Loucy (cell line): ENCODE results near the gene DYNAP.

Experiments
- H2AFZ ChIP-seq: fragments of 200-600 bp; sonication (generic); 2 replicates; pipeline ENCODE4 v1.6.0; 2016; ENCODE audit warnings: antibody characterized with exemption, mild to moderate bottlenecking, low read length, moderate library complexity
- H3F3A ChIP-seq: fragments of 200-600 bp; 2 replicates; pipeline ENCODE4 v1.6.0; 2016; ENCODE audit warnings: antibody characterized with exemption, low read depth, mild to moderate bottlenecking
- H3K27me3 ChIP-seq: fragments of 200-600 bp; sonication (generic); 2 replicates; pipeline ENCODE4 v1.6.1; 2014; ENCODE audit warnings: low read length, mild to moderate bottlenecking; ENCODE audit not compliant: insufficient read depth, poor library complexity, severe bottlenecking
- H3K36me3 ChIP-seq: fragments of 200-600 bp; sonication (generic); 2 replicates; pipeline ENCODE4 v1.6.1; 2016; ENCODE audit warnings: low read length; ENCODE audit not compliant: insufficient read depth
- H3K4me1 ChIP-seq: fragments of 200-600 bp; sonication (generic); 2 replicates; pipeline ENCODE4 v1.5.1; 2014; ENCODE audit warnings: low read length, mild to moderate bottlenecking; ENCODE audit not compliant: insufficient read depth, poor library complexity, severe bottlenecking
- H3K4me2 ChIP-seq: fragments of 200-600 bp; sonication (generic); 2 replicates; pipeline ENCODE4 v1.6.0; 2014; ENCODE audit warnings: antibody characterized with exemption, low read length, low read depth, mild to moderate bottlenecking; ENCODE audit not compliant: poor library complexity, severe bottlenecking
- H3K4me3 ChIP-seq: fragments of 200-600 bp; sonication (generic); 2 replicates; pipeline ENCODE4 v1.5.1; 2014; ENCODE audit warnings: low read length, mild to moderate bottlenecking, mixed read lengths; ENCODE audit not compliant: poor library complexity, severe bottlenecking
- H3K79me2 ChIP-seq: fragments of 200-600 bp; sonication (generic); 2 replicates; pipeline ENCODE4 v1.6.1; 2014; ENCODE audit warnings: low read length; ENCODE audit not compliant: insufficient read depth
- H3K9ac ChIP-seq: fragments of 200-600 bp; sonication (generic); 2 replicates; pipeline ENCODE4 v1.6.0; 2014; ENCODE audit warnings: mild to moderate bottlenecking, low read depth, low read length, moderate library complexity; ENCODE audit not compliant: poor library complexity, severe bottlenecking
- H3K9me2 ChIP-seq: fragments of 200-600 bp; sonication (generic); replicated peaks from 2 replicates; pipeline ENCODE4 v1.6.1; 2016; ENCODE audit warnings: low read depth, low read length, mixed read lengths
- H3K9me3 ChIP-seq: fragments of 200-600 bp; sonication (generic); 2 replicates; pipeline ENCODE4 v1.6.1; 2014; ENCODE audit warnings: mild to moderate bottlenecking, antibody characterized with exemption, low read length, low read depth; ENCODE audit not compliant: insufficient read depth
- H4K20me1 ChIP-seq: fragments of 200-600 bp; sonication (generic); 2 replicates; pipeline ENCODE4 v1.6.0; 2014; ENCODE audit warnings: antibody characterized with exemption, low read length, mild to moderate bottlenecking; ENCODE audit not compliant: insufficient read depth, poor library complexity, severe bottlenecking
- CTCF ChIP-seq: fragments of 200-600 bp; sonication (generic); conservative IDR thresholded peaks from 2 replicates; pipeline ENCODE4 v1.5.1; 2014; ENCODE audit warnings: mild to moderate bottlenecking, antibody characterized with exemption, low read length
- EZH2phosphoT487 ChIP-seq: fragments of 200-600 bp; IDR thresholded peaks from 2 replicates; pipeline ENCODE4 v1.6.1; 2018; ENCODE audit warnings: antibody characterized with exemption, mild to moderate bottlenecking, moderate library complexity, borderline replicate concordance

The DYNAP gene

GRCh38 chr18:54622084-54622483, 31.0 kb downstream of the DYNAP start:
- no peak overlapping the region for H3K4me2 ChIP-seq
- no peak overlapping the region for H3K9ac ChIP-seq
- H3K27me3 ChIP-seq: no peaks in the 10 kb centered on the region
- no peaks in the 10 kb centered on the region for H4K20me1 ChIP-seq
- no peaks in the 10 kb centered on the region for H3K36me3 ChIP-seq
- no peaks in the 10 kb centered on the region for H3F3A ChIP-seq
- H2AFZ ChIP-seq: no peak overlapping the region
- peaks cover 8% of the 10 kb centered on the region for H3K9me3 ChIP-seq
- H3K9me2 ChIP-seq: no peaks in the 10 kb centered on the region
- H3K79me2 ChIP-seq: no peaks in the 10 kb centered on the region
- H3K4me1 ChIP-seq: peaks cover under 1% of the 10 kb centered on the region
- TF ChIP-seq CTCF: no peak
- no peak overlapping the region for H3K4me3 ChIP-seq

GRCh38 chr18:54626779-54627178, 35.7 kb downstream of the DYNAP start:
- H3F3A ChIP-seq: no peaks in the 10 kb centered on the region
- H4K20me1 ChIP-seq: no peaks in the 10 kb centered on the region
- no peaks in the 10 kb centered on the region for H3K4me1 ChIP-seq
- H3K4me2 ChIP-seq: no peak overlapping the region
- peaks cover 8% of the 10 kb centered on the region for H3K9me3 ChIP-seq
- H3K36me3 ChIP-seq: no peaks in the 10 kb centered on the region
- no peak overlapping the region for H2AFZ ChIP-seq
- H3K4me3 ChIP-seq: no peak overlapping the region
- no peak for TF ChIP-seq CTCF
- TF ChIP-seq EZH2phosphoT487: no peak
- H3K9me2 ChIP-seq: no peaks in the 10 kb centered on the region
- no peaks in the 10 kb centered on the region for H3K79me2 ChIP-seq
- no peak overlapping the region for H3K9ac ChIP-seq
- H3K27me3 ChIP-seq: no peaks in the 10 kb centered on the region

GRCh38 chr18:54630963-54631362, 39.9 kb downstream of the DYNAP start:
- no peak overlapping the region for H3K4me2 ChIP-seq
- H3K27me3 ChIP-seq: no peaks in the 10 kb centered on the region
- no peaks in the 10 kb centered on the region for H3K9me2 ChIP-seq
- no peaks in the 10 kb centered on the region for H3K36me3 ChIP-seq
- TF ChIP-seq CTCF (no peak), EZH2phosphoT487 (no peak)
- H3K4me3 ChIP-seq: no peak overlapping the region
- H3K9ac ChIP-seq: no peak overlapping the region
- no peaks in the 10 kb centered on the region for H3K79me2 ChIP-seq
- no peaks in the 10 kb centered on the region for H3K4me1 ChIP-seq
- H3K9me3 ChIP-seq: no peaks in the 10 kb centered on the region
- no peaks in the 10 kb centered on the region for H3F3A ChIP-seq
- H2AFZ ChIP-seq: no peak overlapping the region
- H4K20me1 ChIP-seq: no peaks in the 10 kb centered on the region
